ENCODE results near the gene ATN1. TPM values are rescaled to one million over a fixed set of nuclear protein-coding genes. Genes with fewer than 3 reads are reported as not detected.
A peak's percentile ranks its signal among the peaks of the same experiment; 100 is the strongest.

The ATN1 gene
- total and polyA plus RNA-seq, 9 of the 15 experiments (the other 6 are each of a cell fraction or from before 2014, with no cell fraction given) = 0.15 to 49.8 (median 2.7) TPM

- TF ChIP-seq GABPB2 (CRISPR knock-in tag; conservative IDR thresholded peaks at IDR 0.05) (no peak), ZFX (CRISPR knock-in tag; IDR thresholded peaks at IDR 0.05) (peak; percentile 65), GTF2A2 (tag; IDR thresholded peaks at IDR 0.05) (no peak), CCAR2 (IDR thresholded peaks at IDR 0.05; ENCODE audit: low read depth, low read length) (no peak), TCFL5 (CRISPR knock-in tag; conservative IDR thresholded peaks at IDR 0.05) (no peak), CREB3L1 (IDR thresholded peaks at IDR 0.05; ENCODE audit: borderline replicate concordance, low read depth) (no peak), ARID2 (IDR thresholded peaks at IDR 0.05) (no peak), MAFF (IDR thresholded peaks at IDR 0.05; ENCODE audit: low read length) (peak; percentile 79), KLF10 (CRISPR knock-in tag; IDR thresholded peaks at IDR 0.05) (no peak), HES1 (IDR thresholded peaks at IDR 0.05; ENCODE audit: low read depth) (no peak), POLR2H (tag; IDR thresholded peaks at IDR 0.05; ENCODE audit: low read depth) (peak; percentile 76), SETDB1 (IDR thresholded peaks at IDR 0.05; ENCODE audit: low read length) (no peak), ZNF717 (CRISPR knock-in tag; IDR thresholded peaks at IDR 0.05) (no peak)
- TF ChIP-seq, protein P1, sequence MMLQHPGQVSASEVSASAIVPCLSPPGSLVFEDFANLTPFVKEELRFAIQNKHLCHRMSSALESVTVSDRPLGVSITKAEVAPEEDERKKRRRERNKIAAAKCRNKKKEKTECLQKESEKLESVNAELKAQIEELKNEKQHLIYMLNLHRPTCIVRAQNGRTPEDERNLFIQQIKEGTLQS (IDR thresholded peaks at IDR 0.05) = 0 out of 2 replicates have a peak, but pooled peaks have one; percentile 6
- TF ChIP-seq, protein P1 (CRISPR knock-in tag; conservative IDR thresholded peaks at IDR 0.05) = no peak
- TF ChIP-seq, protein P2, sequence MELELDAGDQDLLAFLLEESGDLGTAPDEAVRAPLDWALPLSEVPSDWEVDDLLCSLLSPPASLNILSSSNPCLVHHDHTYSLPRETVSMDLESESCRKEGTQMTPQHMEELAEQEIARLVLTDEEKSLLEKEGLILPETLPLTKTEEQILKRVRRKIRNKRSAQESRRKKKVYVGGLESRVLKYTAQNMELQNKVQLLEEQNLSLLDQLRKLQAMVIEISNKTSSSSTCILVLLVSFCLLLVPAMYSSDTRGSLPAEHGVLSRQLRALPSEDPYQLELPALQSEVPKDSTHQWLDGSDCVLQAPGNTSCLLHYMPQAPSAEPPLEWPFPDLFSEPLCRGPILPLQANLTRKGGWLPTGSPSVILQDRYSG (tag; conservative IDR thresholded peaks at IDR 0.05; ENCODE audit: low read depth) = no peak
- TF ChIP-seq, protein P3, sequence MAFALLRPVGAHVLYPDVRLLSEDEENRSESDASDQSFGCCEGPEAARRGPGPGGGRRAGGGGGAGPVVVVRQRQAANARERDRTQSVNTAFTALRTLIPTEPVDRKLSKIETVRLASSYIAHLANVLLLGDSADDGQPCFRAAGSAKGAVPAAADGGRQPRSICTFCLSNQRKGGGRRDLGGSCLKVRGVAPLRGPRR (CRISPR knock-in tag; IDR thresholded peaks at IDR 0.05) = no peak
- TF ChIP-seq, protein P4, sequence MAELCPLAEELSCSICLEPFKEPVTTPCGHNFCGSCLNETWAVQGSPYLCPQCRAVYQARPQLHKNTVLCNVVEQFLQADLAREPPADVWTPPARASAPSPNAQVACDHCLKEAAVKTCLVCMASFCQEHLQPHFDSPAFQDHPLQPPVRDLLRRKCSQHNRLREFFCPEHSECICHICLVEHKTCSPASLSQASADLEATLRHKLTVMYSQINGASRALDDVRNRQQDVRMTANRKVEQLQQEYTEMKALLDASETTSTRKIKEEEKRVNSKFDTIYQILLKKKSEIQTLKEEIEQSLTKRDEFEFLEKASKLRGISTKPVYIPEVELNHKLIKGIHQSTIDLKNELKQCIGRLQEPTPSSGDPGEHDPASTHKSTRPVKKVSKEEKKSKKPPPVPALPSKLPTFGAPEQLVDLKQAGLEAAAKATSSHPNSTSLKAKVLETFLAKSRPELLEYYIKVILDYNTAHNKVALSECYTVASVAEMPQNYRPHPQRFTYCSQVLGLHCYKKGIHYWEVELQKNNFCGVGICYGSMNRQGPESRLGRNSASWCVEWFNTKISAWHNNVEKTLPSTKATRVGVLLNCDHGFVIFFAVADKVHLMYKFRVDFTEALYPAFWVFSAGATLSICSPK (IDR thresholded peaks at IDR 0.05; ENCODE audit: borderline replicate concordance) = no peak
- TF ChIP-seq, protein P5, sequence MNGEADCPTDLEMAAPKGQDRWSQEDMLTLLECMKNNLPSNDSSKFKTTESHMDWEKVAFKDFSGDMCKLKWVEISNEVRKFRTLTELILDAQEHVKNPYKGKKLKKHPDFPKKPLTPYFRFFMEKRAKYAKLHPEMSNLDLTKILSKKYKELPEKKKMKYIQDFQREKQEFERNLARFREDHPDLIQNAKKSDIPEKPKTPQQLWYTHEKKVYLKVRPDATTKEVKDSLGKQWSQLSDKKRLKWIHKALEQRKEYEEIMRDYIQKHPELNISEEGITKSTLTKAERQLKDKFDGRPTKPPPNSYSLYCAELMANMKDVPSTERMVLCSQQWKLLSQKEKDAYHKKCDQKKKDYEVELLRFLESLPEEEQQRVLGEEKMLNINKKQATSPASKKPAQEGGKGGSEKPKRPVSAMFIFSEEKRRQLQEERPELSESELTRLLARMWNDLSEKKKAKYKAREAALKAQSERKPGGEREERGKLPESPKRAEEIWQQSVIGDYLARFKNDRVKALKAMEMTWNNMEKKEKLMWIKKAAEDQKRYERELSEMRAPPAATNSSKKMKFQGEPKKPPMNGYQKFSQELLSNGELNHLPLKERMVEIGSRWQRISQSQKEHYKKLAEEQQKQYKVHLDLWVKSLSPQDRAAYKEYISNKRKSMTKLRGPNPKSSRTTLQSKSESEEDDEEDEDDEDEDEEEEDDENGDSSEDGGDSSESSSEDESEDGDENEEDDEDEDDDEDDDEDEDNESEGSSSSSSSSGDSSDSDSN (IDR thresholded peaks at IDR 0.05; ENCODE audit: borderline replicate concordance in 1 of 2, low read depth in 2 of 2, low read length in 2 of 2) = 0 out of 4 replicates have a peak, but pooled peaks of 1 of the 2 experiments have one; percentile 44
Observed at GRCh38 chr12:6961695-6962284, 34.0 kb downstream of the ATN1 start (continued).

Data from K562 (cell line).